Measurements from ENCODE around the gene NARS2.

DNA sequence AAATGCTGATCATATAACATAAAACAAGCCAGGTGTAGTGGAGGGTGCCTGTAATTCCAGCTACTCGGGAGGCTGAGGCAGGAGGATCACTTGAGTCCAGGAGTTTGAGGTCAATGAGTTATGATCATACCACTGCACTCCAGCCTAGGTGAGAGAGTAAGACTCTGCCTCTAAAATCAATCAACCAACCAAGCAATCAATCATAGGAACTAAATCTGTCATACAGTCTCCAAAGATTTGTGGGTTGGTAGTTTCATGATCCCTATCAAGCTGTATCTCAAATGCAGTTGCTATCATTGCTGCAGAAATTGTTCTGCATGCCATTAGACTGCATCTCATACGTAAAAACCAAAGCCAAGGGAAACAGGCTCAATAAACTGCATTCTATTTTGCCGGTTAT is 33.1 kb downstream of the NARS2 start:
- TF ChIP-seq, protein P1, sequence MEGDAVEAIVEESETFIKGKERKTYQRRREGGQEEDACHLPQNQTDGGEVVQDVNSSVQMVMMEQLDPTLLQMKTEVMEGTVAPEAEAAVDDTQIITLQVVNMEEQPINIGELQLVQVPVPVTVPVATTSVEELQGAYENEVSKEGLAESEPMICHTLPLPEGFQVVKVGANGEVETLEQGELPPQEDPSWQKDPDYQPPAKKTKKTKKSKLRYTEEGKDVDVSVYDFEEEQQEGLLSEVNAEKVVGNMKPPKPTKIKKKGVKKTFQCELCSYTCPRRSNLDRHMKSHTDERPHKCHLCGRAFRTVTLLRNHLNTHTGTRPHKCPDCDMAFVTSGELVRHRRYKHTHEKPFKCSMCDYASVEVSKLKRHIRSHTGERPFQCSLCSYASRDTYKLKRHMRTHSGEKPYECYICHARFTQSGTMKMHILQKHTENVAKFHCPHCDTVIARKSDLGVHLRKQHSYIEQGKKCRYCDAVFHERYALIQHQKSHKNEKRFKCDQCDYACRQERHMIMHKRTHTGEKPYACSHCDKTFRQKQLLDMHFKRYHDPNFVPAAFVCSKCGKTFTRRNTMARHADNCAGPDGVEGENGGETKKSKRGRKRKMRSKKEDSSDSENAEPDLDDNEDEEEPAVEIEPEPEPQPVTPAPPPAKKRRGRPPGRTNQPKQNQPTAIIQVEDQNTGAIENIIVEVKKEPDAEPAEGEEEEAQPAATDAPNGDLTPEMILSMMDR (conservative IDR thresholded peaks at IDR 0.05 in 1 of 2, IDR thresholded peaks at IDR 0.05 in 1 of 2; ENCODE audit: extremely low read depth in 1 of 2, insufficient read depth in 1 of 2, low read depth in 1 of 2, low read length in 2 of 2) = no peak
- TF ChIP-seq EZH2 (IDR thresholded peaks at IDR 0.05; ENCODE audit: borderline replicate concordance, low read length) = no peak

All from mammary epithelial cell (primary cell).